ENCODE results near the gene DOCK7. TPM values are rescaled to one million over a fixed set of nuclear protein-coding genes. Genes with fewer than 3 reads are reported as not detected.

DOCK7 gene
- total RNA-seq, 1 experiment from 2014 or later, result 60.8 TPM

DNA sequence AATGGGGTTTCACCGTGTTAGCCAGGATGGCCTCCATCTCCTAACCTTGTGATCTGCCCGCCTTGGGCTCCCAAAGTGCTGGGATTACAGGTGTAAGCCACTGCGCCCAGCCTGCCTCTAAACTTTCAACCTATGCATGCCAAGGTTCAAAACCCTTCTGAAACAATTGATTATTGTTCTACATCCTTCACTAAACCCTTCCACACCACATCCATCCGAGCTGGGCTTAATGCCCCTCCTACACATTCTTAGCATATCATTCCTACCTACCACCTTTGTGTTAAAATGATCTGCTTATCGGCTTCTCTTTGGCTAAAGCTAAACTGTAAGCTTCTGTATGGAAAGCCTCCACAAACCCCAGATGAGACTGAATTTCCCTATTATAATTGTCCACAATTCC lies 40.8 kb upstream of the DOCK7 start:
- no peak for DNase-seq (ENCODE audit: low spot score)
- intact Hi-C loops (cut with micrococcal nuclease; ENCODE audit: unreplicated experiment), result no loop called here
- BruUV-seq (replicated peaks), result no TSS peak
- Histone ChIP-seq H3K4me3 (ENCODE audit: low read depth, low read length, poor library complexity, severe bottlenecking) (no peak overlapping the region), H3K36me3 (ENCODE audit: insufficient read depth, low read length, poor library complexity, severe bottlenecking) (no peaks in the 10 kb centered on the region), H3K9me3 (ENCODE audit: low read depth, low read length, poor library complexity, severe bottlenecking) (no peaks in the 10 kb centered on the region), H3K27ac (ENCODE audit: low read depth, low read length, poor library complexity, severe bottlenecking) (no peak overlapping the region), H3K4me1 (ENCODE audit: insufficient read depth, low read length, poor library complexity, severe bottlenecking) (peaks cover 22% of the 10 kb centered on the region), H3K27me3 (replicated peaks; ENCODE audit: insufficient read depth, low read depth, low read length, poor library complexity) (no peaks in the 10 kb centered on the region)
- CTCF ChIA-PET, result no interaction called here
- TF ChIP-seq EZH2 (IDR thresholded peaks at IDR 0.05; ENCODE audit: borderline replicate concordance, low read depth, low read length, poor library complexity, severe bottlenecking) (no peak), CTCF (conservative IDR thresholded peaks at IDR 0.05; ENCODE audit: low read depth, low read length) (no peak)
- POLR2A ChIA-PET (ENCODE audit: low non-redundant PET), result no interaction called here

GRCh38 chr1:62727656-62728407 lies 39.6 kb upstream of the DOCK7 start:
- intact Hi-C loops (cut with micrococcal nuclease; ENCODE audit: unreplicated experiment), result no loop called here
- Histone ChIP-seq H3K27me3 (replicated peaks; ENCODE audit: insufficient read depth, low read depth, low read length, poor library complexity) (no peaks in the 10 kb centered on the region), H3K36me3 (ENCODE audit: insufficient read depth, low read length, poor library complexity, severe bottlenecking) (no peaks in the 10 kb centered on the region), H3K4me1 (ENCODE audit: insufficient read depth, low read length, poor library complexity, severe bottlenecking) (peaks cover 33% of the 10 kb centered on the region), H3K27ac (ENCODE audit: low read depth, low read length, poor library complexity, severe bottlenecking) (no peak overlapping the region), H3K4me3 (ENCODE audit: low read depth, low read length, poor library complexity, severe bottlenecking) (no peak overlapping the region), H3K9me3 (ENCODE audit: low read depth, low read length, poor library complexity, severe bottlenecking) (no peaks in the 10 kb centered on the region)
- no TSS peak for BruUV-seq (replicated peaks)
- TF ChIP-seq EZH2 (IDR thresholded peaks at IDR 0.05; ENCODE audit: borderline replicate concordance, low read depth, low read length, poor library complexity, severe bottlenecking) (no peak), CTCF (conservative IDR thresholded peaks at IDR 0.05; ENCODE audit: low read depth, low read length) (no peak)
- no peak for DNase-seq (ENCODE audit: low spot score)
- ChIA-PET CTCF (interaction anchor here (0.6 to 0.7 kb wide), 2 partner anchors 14 to 31 kb away, joined by 3 to 5 read pairs; no protein-coding TSS in a partner anchor), POLR2A (ENCODE audit: low non-redundant PET) (no interaction called here)

- no peak overlapping the region for H3K4me3 ChIP-seq (ENCODE audit: low read depth, low read length, poor library complexity, severe bottlenecking)
- no peaks in the 10 kb centered on the region for H3K9me3 ChIP-seq (ENCODE audit: low read depth, low read length, poor library complexity, severe bottlenecking)
- H3K27ac ChIP-seq (ENCODE audit: low read depth, low read length, poor library complexity, severe bottlenecking), result peak overlapping the region; percentile 51
- POLR2A ChIA-PET (ENCODE audit: low non-redundant PET), result no interaction called here
- BruUV-seq (replicated peaks), result no TSS peak
- intact Hi-C loops (cut with micrococcal nuclease; ENCODE audit: unreplicated experiment), result no loop called here
- H3K4me1 ChIP-seq (ENCODE audit: insufficient read depth, low read length, poor library complexity, severe bottlenecking), result peaks cover 44% of the 10 kb centered on the region
- H3K27me3 ChIP-seq (replicated peaks; ENCODE audit: insufficient read depth, low read depth, low read length, poor library complexity), result no peaks in the 10 kb centered on the region
- DNase-seq (ENCODE audit: low spot score), result no peak
- H3K36me3 ChIP-seq (ENCODE audit: insufficient read depth, low read length, poor library complexity, severe bottlenecking), result no peaks in the 10 kb centered on the region
- CTCF ChIA-PET, result no interaction called here
- TF ChIP-seq EZH2 (IDR thresholded peaks at IDR 0.05; ENCODE audit: borderline replicate concordance, low read depth, low read length, poor library complexity, severe bottlenecking), result no peak
- no peak for TF ChIP-seq CTCF (conservative IDR thresholded peaks at IDR 0.05; ENCODE audit: low read depth, low read length)
Observed at GRCh38 chr1:62726011-62726442, 37.8 kb upstream of the DOCK7 start.
